ENCODE data around the gene SPATA9. TPM values are rescaled to one million over a fixed set of nuclear protein-coding genes. Genes with fewer than 3 reads are reported as not detected.
A peak's percentile ranks its signal among the peaks of the same experiment; 100 is the strongest.

Gene SPATA9
- total RNA-seq, 1 donor from 2014 or later, result not detected

DNA sequence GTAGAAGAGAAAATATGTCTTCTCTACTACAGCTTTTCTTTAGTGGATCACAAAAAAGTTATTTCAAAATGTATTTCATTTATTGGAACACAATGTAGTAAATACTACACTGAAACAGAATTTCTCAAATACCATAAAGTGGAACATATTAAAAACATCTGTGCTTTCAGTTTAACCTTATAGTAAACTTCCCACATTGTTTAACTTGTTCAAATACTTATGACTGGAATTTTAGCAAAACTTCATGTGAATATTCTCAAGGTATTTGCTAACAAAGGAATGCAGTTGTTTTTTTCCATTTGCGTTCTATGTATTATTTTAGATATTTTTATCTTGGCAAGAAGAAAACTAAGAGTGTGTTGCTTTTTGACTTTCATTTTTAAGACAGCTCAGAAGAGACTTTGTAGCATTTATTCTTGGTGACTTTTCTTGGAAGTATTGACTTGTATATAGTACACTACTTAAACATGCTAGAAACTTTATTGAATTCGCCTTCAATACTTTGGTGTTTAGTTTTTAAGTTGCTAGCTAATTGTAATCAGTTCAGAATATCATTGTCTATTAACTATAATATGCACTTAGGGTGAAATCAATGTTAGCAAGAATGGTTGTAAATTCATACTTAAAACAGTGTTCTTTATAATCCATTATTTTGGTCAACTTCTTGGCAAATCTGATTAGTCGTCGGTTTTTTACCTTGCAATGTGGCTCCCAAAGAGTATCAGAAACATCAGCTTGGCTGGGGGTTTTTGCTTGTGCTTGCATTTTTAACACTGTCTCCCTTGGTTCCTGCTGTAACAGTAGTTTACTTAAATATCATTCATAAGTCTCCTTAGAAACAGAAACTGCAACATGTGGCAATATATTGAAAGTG is 43.4 kb upstream of the SPATA9 start:
- H3K27me3 ChIP-seq, result no peaks in the 10 kb centered on the region
- no peaks in the 10 kb centered on the region for H3K36me3 ChIP-seq
- H3K27ac ChIP-seq, result peak overlapping the region in 1 of 2 donors; percentile 5
- H3K4me3 ChIP-seq, result peak overlapping the region; percentile 12 to 21
- H3K9me3 ChIP-seq, result no peaks in the 10 kb centered on the region
- DNase-seq (ENCODE audit: low spot score in 2 of 2), result no peak
- TF ChIP-seq, protein P1, sequence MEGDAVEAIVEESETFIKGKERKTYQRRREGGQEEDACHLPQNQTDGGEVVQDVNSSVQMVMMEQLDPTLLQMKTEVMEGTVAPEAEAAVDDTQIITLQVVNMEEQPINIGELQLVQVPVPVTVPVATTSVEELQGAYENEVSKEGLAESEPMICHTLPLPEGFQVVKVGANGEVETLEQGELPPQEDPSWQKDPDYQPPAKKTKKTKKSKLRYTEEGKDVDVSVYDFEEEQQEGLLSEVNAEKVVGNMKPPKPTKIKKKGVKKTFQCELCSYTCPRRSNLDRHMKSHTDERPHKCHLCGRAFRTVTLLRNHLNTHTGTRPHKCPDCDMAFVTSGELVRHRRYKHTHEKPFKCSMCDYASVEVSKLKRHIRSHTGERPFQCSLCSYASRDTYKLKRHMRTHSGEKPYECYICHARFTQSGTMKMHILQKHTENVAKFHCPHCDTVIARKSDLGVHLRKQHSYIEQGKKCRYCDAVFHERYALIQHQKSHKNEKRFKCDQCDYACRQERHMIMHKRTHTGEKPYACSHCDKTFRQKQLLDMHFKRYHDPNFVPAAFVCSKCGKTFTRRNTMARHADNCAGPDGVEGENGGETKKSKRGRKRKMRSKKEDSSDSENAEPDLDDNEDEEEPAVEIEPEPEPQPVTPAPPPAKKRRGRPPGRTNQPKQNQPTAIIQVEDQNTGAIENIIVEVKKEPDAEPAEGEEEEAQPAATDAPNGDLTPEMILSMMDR (IDR thresholded peaks at IDR 0.05), result no peak
- intact Hi-C loops (cut with DNase I), result no loop called here
- H3K4me1 ChIP-seq, result peaks cover 0 to 19% of the 10 kb centered on the region in 2 donors

DNA sequence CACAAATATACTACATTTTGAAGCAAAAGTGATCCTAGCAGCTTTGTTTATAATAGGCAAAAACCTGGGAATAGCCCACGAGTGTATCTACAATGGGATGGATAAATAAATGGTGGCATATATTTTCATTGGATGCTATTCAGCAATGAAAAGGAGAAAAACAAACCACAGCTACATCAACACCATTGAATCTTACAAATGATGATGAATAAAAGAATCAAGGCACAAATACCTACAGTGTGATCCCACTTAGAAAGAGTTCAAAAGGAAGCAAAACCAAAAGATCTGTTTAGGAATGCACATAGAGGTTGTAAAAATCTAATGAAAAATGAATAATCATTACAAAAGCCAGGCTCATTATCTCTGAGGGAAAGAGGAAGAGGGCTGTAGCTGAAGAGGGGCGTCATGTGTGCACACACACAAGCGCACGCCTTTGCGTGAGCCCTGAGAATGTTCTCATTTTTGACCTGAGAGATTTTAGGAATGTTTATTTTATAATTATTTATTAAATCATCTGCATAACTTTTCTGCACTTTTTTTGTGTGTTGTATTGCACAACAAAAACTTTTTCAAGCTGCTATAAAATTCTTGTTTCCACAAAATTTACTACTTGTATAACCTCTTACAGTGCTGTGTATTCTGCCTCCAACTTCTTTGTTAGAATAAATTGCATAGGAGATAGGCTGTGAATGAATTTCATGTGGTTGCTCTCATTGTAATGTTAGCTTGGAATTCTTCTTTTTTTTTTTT is 42.5 kb upstream of the SPATA9 start:
- H3K4me3 ChIP-seq, result no peak overlapping the region
- no peaks in the 10 kb centered on the region for H3K9me3 ChIP-seq
- intact Hi-C loops (cut with DNase I), result no loop called here
- TF ChIP-seq, protein P1 (IDR thresholded peaks at IDR 0.05), result no peak
- no peaks in the 10 kb centered on the region for H3K36me3 ChIP-seq
- H3K27me3 ChIP-seq, result no peaks in the 10 kb centered on the region
- no peak for DNase-seq (ENCODE audit: low spot score in 2 of 2)
- no peak overlapping the region for H3K27ac ChIP-seq
- peaks cover 0 to 19% of the 10 kb centered on the region in 2 donors for H3K4me1 ChIP-seq

DNA sequence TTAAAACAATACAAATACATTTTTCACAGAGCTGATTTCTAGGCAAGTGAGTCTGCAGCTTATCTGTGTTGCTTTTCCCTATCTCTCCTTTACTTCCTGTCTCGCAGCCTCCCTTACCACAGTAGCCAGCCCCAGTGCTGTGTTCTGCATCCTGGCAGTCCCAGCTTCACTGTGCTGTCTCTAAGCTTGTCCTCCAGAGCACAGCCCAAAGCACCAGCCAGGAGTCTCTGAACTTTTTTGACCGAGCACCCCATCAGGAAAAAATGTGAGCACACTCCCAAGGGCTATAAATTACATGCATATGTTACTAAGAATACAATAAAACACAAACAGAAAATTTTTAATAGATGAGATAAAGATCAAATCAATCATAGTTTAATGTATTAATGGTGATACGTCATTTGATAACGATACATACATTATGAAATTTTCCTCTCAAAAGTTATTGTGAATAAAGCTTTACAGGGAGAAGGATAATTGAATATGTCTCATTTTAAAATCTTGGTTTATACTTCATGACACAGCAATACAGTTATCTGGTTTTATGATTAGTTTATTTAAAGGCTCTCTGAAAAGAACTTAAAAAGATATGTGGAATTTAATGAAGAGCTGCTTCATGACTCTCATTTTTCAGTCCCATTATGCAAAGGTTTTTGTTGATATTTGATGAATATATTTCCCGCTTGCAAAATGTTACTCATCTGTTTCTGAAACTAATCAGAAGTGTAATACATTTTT is 41.0 kb upstream of the SPATA9 start:
- no peak overlapping the region for H3K27ac ChIP-seq
- intact Hi-C loops (cut with DNase I), result no loop called here
- no peak overlapping the region for H3K4me3 ChIP-seq
- no peaks in the 10 kb centered on the region for H3K36me3 ChIP-seq
- peaks cover 0 to 19% of the 10 kb centered on the region in 2 donors for H3K4me1 ChIP-seq
- H3K27me3 ChIP-seq, result no peaks in the 10 kb centered on the region
- no peaks in the 10 kb centered on the region for H3K9me3 ChIP-seq
- DNase-seq (ENCODE audit: low spot score in 2 of 2), result no peak
- TF ChIP-seq, protein P1 (IDR thresholded peaks at IDR 0.05), result no peak

DNA sequence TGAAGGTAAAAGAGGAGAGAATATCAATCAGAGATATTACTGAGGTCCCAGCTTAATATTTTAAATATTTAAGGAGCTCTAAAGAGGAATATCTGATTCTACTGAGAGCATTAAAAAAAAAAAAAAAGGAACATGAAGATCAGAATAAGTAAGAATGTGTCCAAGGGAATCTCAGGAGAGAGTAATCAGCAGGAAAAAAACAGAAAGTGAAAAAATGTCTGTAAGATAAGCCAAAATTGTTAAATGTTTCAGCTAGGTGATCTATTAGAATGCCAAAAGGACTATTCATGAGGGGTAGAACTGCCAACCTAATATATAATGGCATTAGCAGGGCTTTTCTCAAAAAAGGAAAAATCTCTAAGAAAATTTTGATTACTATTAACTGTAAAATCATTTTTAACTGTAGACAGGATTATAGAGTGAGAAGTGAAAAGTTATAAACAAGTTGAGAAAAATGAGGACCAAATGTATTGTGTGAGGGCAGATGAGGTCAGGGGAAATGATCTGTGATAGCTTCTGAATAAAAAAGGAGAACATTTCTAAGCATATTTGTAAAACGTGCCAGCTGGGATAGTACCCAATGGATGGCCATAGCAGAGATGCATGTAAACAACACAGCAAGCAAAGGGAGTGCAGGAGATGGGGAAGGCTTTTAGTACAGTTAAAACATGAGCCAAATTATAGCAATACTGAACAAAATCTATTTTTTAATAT is 38.9 kb upstream of the SPATA9 start:
- Histone ChIP-seq H3K9me3 (no peaks in the 10 kb centered on the region), H3K27me3 (no peaks in the 10 kb centered on the region), H3K36me3 (no peaks in the 10 kb centered on the region), H3K27ac (no peak overlapping the region), H3K4me3 (no peak overlapping the region), H3K4me1 (peaks cover 0 to 11% of the 10 kb centered on the region in 2 donors)
- no peak for DNase-seq (ENCODE audit: low spot score in 2 of 2)
- intact Hi-C loops (cut with DNase I), result no loop called here
- TF ChIP-seq, protein P1 (IDR thresholded peaks at IDR 0.05), result no peak
